Middle frontal gyrus (tissue), 1 donor: ENCODE measurements around the gene ARHGAP26.
"Not testable (repeated sequence)": the region's sequence is repeated elsewhere in the genome, so short reads cannot be mapped to it uniquely, and the experiment has no call there.

ENCODE experiments used
- DNase-seq: peaks from one replicate; pipeline ENCODE4 v3.0.0-alpha.2; 2015; ENCODE audit warnings: low spot score; ENCODE audit errors: extremely low spot score

The ARHGAP26 gene

GRCh38 chr5:142928999-142929398, 158.8 kb downstream of the ARHGAP26 start:
- not testable (repeated sequence) for DNase-seq

DNA sequence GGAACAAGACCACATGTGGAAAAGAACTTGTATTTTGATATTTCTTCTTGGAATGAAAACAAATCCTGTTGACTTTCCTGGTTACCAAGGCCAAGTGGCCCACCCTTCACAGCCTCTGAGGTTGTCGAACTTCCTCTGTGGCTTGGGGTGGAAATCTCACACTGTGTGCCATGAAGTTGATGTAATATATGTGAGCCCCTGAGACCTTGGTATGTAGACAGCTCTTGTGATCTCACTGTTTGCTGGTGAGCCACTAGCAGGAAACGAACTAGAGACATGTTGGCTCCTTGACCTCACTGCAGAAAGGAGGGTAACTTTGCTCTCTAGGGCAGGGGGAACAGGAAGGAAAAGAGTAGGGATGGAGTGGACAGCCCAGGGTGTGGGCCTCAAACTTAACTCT, 159.4 kb downstream of the ARHGAP26 start:
- no peak for DNase-seq

GRCh38 chr5:142930395-142931110, 160.4 kb downstream of the ARHGAP26 start:
- no peak for DNase-seq

GRCh38 chr5:142931896-142932686, 161.9 kb downstream of the ARHGAP26 start:
- DNase-seq = no peak

DNA sequence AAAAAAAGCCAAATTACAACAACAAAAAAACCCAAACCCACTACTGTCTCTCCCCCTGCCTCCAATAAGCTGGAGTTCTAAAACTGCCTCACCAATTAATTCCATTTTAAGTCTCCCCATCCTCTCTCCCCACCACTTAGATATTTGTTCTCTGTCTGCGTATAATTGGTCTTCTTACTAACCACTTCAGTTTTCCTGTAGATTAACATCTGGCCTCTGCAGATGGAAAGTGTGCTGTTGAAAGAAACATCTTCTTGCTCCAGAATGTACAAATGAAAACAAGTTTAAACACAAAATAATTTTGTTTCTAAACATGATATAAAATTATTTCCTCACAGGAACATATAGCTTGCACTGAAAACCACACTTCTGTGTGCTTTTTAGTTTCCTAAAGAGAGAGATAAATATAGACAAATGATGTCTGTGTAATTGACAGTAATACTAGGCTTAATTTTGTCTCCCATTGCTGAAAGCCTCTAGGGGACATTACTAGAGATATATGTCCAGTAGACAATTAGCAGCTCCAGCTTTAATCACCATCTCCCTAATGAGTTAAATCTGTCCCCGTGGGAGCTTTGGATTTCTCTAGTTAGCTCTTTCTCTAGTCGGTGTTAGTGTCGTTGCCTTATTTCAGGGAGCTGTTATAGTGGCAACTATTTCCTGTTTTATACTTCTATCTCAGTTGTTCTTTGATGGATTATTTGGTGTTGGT, 164.0 kb downstream of the ARHGAP26 start:
- DNase-seq = no peak

DNA sequence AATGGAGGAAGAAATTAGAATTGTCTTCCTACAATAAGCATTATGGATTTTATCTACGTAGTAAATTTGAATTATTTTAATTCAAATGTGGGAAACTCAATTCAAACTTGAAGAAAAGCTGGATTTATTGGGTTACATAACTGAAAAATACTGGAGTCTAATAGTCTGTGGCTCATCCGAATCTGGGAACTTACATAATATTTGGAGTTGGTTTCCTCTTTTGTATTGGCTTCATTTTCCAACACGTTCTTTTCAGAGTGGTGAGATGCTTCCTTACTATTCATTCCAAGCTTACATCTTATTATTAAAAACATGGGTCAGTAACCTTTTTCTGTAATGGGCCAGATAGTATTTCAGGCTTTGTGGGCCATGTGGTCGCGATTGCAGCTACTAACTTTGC, 164.8 kb downstream of the ARHGAP26 start:
- DNase-seq = no peak

GRCh38 chr5:142937374-142937773, 167.2 kb downstream of the ARHGAP26 start:
- no peak for DNase-seq

GRCh38 chr5:142938266-142938880, 168.2 kb downstream of the ARHGAP26 start:
- DNase-seq = no peak

DNA sequence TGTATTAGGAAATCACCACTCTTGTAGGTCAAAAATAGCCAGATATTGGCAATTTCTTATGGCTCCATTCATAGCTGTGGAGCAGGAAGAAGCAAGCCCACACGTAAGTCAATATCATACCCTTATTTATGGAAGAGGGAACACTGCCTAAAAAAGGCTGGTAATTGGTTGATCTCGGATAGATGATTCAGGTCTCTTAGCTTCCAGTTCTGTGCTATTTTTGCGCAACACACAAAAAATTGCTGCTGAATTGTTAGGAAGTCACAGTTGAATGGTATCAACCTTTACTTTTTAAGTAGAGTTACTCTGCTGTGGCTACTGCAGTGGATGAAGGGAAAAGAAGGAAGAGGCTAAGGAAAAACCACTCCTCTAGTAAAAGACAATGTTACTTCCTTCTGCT, 168.8 kb downstream of the ARHGAP26 start:
- DNase-seq = no peak

- DNase-seq = no peak
Observed at GRCh38 chr5:142939884-142940283, 169.7 kb downstream of the ARHGAP26 start.

DNA sequence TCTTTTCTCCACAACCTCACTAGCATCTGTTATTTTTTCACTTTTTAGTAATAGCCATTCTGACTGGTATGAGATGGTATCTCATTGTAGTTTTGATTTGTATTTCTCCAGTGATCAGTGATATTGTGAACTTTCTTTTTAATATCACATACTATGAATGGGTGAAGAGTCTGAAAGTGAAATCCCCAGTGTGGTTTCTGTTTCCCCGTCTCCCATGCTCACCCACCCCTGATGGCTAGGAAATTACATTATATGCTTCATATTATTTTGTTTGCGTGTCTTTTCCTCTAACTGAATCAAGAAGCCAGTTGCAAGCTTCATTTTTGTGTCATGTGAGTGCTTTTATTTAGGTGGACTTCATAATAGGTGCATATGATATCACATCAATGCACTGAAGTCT, 171.1 kb downstream of the ARHGAP26 start:
- no peak for DNase-seq

GRCh38 chr5:142942901-142943300, 172.7 kb downstream of the ARHGAP26 start:
- DNase-seq = no peak

- DNase-seq = no peak
Observed at GRCh38 chr5:142944140-142944539, 174.0 kb downstream of the ARHGAP26 start.

DNA sequence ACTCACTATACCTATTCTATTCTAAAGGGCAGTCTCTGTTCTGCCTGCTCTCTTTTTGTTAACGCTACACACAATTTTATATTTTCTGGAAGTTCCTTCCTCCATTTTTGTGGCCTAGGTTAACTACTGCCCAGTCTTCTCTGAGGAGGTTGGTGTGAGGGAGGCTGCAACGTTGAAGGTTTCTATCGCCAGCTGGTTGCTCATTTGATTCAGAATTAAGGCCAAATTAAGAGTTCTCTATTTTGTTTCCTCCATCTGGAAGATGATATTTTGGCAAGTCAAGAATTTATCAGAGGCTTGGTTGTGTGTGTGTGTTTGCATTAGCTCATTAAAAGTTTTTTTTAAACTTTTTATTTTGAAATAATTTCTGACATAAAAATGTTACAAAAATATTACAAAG, 175.1 kb downstream of the ARHGAP26 start:
- DNase-seq = no peak

GRCh38 chr5:142945845-142946244, 175.7 kb downstream of the ARHGAP26 start:
- DNase-seq = no peak

GRCh38 chr5:142946547-142947426, 176.6 kb downstream of the ARHGAP26 start:
- no peak for DNase-seq

DNA sequence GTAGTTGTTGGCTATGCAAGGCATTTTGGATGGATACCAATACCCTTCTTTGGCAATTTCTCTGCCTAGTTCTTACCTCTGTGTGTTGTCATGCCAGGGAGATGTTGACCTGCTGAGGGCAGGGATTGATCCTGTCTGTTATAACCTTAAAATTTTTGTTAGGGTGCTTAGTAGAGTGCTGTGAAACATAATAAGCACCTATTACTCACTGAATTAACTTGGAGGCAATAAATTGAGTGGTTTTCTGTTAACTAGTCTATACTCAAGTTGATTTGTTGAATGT, 177.2 kb downstream of the ARHGAP26 start:
- DNase-seq = no peak

DNA sequence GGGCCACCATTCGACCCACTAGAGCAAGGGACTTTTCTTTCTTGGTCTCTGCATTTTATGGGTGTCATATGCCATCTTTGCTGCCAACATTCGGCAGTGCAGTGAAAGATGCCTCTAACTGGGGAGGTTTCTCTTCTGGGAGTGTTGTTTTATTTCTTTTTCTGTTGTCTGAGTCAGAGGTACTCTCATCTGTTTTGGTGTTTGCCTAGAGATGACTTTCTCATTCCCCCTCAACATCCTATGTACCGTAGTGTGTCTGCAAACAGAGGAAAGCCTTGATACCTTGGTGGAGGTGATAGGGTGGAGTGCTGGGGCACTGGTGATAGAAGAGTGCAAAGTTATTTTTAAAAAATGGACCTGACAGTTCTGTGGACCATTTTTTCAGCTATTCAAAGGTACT, 182.1 kb downstream of the ARHGAP26 start:
- no peak for DNase-seq

DNA sequence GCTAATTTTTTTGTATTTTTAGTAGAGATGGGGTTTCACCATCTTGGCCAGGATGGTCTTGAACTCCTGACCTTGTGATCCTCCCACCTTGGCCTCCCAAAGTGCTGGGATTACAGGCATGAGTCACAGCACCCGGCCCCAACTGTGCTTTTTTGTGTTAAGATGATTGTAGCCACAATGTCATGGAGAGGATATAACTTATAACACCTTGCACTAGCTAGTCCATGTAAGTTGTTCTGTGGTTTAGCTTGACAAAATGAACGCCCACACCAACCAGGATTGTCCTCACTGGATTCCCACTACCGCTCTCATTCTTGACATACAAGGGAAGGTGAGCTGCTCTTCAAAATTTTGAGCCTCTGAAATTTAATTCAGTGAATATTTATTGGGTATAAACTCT, 182.7 kb downstream of the ARHGAP26 start:
- DNase-seq = not testable (repeated sequence)

GRCh38 chr5:142954455-142954854, 184.3 kb downstream of the ARHGAP26 start:
- DNase-seq = no peak

GRCh38 chr5:142955628-142956027, 185.5 kb downstream of the ARHGAP26 start:
- DNase-seq = no peak
